GM10266 (cell line): ENCODE measurements around the gene SPCS3.

Experiments used
- DNase-seq: peaks from one replicate; pipeline ENCODE4 v3.0.0; 2012; ENCODE audit errors: extremely low spot score
- CTCF ChIP-seq: IDR thresholded peaks from 2 replicates; pipeline ENCODE4 v1.5.1; 2012; ENCODE audit warnings: mild to moderate bottlenecking, low read depth; ENCODE audit not compliant: control insufficient read depth, insufficient read depth; ENCODE audit errors: missing control alignments

The SPCS3 gene

GRCh38 chr4:176376032-176376614 lies 56.4 kb downstream of the SPCS3 start:
- peak; percentile 49 for TF ChIP-seq CTCF
- no peak for DNase-seq

GRCh38 chr4:176377780-176378179 lies 58.0 kb downstream of the SPCS3 start:
- peak; percentile 60 for TF ChIP-seq CTCF
- DNase-seq, result peak; percentile 31

GRCh38 chr4:176380352-176381157 lies 60.8 kb downstream of the SPCS3 start:
- TF ChIP-seq CTCF, result no peak
- DNase-seq, result no peak
